Measurements from ENCODE around the gene PRKCG.

The PRKCG gene

DNA sequence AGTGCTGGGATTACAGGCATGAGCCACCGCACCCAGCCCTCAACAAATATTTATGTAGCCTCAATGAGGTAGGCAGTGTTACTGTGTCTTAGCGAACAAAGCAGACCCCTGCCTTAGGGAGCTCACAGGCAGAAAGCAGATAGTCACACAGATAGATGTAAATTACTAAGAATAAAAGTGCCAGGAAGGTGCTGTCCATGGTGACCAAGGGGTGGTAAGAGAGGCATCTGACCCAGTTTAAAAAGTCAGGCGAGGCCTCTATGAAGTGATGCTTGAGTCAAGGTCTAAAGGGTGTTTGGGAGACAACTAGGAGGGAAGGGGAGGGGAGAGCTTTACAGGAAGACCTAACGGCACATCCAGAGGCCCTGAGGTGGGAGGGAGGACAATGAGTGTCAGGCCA is 14.7 kb downstream of the PRKCG start:
- peak in 1 of 10 donors; percentile 14 for DNase-seq
- intact Hi-C loops (cut with DNase I): no loop called here

GRCh38 chr19:53897459-53897858 is 15.5 kb downstream of the PRKCG start:
- intact Hi-C loops (cut with DNase I): no loop called here
- DNase-seq: no peak

DNA sequence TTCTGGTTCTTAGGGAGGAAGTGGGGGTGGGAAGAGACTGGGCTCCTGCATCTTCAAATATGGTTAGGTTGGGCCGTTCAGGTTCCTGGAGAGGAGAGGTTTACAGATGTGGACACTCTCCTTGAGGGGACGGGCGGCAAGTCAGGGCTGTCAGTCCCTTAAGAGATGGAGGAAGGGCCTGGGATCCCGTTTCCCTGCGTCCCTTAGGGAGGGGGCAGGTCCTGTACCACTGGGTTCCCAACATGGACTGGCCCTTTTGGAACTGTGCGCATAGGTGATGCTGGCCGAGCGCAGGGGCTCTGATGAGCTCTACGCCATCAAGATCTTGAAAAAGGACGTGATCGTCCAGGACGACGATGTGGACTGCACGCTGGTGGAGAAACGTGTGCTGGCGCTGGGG is 16.2 kb downstream of the PRKCG start:
- intact Hi-C loops (cut with DNase I): no loop called here
- DNase-seq: peak in 1 of 10 donors; percentile 62

DNA sequence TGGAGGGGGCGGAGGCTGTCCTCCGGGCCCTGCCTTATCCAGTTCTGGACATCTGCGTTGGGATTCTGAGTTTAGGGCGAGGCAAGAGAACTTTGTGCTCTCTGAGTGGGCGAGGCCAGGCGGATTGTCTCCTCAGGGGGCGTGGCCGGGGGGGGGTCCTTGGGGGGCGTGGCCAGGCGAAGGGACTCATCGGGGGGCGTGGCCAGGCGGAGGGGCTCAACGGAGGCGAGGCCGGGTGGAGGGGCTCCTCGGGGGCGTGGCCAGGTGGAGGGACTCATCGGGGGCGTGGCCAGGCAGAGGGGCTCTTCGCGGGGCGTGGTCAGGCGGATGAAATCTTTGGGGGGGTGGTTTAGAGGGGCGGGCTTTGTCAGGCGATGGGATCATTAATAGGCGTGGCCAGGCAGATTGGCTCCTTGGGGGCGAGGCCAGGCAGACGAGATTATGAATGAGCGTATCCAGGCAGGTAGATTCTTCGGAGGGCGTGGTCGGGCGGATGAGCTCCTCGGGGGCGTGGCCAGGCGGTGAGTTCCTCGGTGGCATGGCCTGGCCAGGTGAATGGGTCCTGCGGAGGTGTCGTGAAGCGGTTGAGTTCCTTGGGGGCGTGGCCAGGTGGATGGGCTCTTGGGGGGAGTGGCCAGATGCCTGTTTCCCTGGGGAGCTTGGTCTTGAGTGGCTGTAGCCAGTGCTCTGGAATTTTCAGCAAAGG is 16.8 kb downstream of the PRKCG start:
- DNase-seq: peak in 2 of 10 donors; percentile 59 to 81
- intact Hi-C loops (cut with DNase I): no loop called here

GRCh38 chr19:53900191-53900860 is 18.3 kb downstream of the PRKCG start:
- intact Hi-C loops (cut with DNase I): no loop called here
- DNase-seq: peak in 2 of 10 donors; percentile 67 to 70

DNA sequence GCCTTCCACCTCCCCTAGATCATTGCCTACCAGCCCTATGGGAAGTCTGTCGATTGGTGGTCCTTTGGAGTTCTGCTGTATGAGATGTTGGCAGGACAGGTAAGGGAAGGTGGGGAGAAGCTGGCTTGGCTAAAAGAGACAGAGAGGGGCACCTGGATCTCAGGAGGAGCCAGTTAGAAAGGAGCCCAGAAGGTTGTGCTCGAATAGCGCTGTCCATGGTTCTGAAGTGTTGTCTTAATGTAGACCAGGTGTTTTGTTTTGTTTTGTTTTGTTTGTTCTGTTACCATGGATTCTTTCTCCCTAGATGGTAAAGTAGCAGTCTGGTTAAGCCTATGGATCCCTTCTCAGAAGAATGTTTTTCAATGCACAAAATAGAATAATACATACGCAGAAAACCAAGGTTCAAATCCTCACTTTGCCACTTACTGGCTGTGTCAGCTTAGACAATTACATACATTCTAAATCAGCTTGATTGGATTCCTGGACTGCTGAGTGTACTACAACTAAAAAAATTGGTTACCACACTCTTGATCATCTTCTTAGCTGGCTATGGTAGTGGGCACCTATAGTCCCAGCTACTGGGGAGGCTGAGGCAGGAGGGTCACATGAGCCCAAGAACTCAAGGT is 21.2 kb downstream of the PRKCG start:
- DNase-seq: peak in 2 of 10 donors; percentile 14 to 16
- intact Hi-C loops (cut with DNase I): no loop called here

GRCh38 chr19:53904909-53905308 is 22.9 kb downstream of the PRKCG start:
- peak in 1 of 10 donors; percentile 11 for DNase-seq
- intact Hi-C loops (cut with DNase I): no loop called here

GRCh38 chr19:53905787-53906186 is 23.8 kb downstream of the PRKCG start:
- DNase-seq: no peak
- intact Hi-C loops (cut with DNase I): loop anchor here (1.0 kb wide), 1 partner anchor 119 kb away; no protein-coding TSS in a partner anchor

- peak; percentile 60 to 95 (median 79) for DNase-seq
- intact Hi-C loops (cut with DNase I): loop anchor here (1.0 kb wide), 1 partner anchor 118 kb away; no protein-coding TSS in a partner anchor
Observed at GRCh38 chr19:53906211-53907192, 24.5 kb downstream of the PRKCG start.

DNA sequence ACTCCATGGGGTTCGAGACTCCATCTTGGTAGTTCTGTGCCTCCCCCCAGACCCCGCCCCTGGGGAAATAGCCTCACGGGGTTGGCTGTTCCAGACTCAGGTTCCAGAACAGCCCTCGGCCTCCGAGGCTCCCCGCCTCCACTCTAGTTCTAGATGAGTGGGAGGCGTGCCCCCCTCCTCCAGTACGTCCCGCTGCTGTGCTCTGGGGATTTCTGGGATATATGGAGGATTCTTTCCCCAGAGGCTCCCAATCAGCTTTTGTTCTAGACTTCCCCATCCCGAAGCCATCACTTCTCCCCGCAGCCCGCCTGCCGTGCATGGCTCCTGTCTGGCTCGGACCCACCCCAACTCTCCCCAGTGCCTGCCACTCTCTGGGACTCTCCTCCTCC is 25.2 kb downstream of the PRKCG start:
- intact Hi-C loops (cut with DNase I): no loop called here
- DNase-seq: peak in 4 of 10 donors; percentile 23 to 87 (median 82)

GRCh38 chr19:53907690-53908089 is 25.7 kb downstream of the PRKCG start:
- intact Hi-C loops (cut with DNase I): loop anchor here (1.0 kb wide), 1 partner anchor 70 kb away; no protein-coding TSS in a partner anchor
- peak in 2 of 10 donors; percentile 6 to 83 for DNase-seq

DNA sequence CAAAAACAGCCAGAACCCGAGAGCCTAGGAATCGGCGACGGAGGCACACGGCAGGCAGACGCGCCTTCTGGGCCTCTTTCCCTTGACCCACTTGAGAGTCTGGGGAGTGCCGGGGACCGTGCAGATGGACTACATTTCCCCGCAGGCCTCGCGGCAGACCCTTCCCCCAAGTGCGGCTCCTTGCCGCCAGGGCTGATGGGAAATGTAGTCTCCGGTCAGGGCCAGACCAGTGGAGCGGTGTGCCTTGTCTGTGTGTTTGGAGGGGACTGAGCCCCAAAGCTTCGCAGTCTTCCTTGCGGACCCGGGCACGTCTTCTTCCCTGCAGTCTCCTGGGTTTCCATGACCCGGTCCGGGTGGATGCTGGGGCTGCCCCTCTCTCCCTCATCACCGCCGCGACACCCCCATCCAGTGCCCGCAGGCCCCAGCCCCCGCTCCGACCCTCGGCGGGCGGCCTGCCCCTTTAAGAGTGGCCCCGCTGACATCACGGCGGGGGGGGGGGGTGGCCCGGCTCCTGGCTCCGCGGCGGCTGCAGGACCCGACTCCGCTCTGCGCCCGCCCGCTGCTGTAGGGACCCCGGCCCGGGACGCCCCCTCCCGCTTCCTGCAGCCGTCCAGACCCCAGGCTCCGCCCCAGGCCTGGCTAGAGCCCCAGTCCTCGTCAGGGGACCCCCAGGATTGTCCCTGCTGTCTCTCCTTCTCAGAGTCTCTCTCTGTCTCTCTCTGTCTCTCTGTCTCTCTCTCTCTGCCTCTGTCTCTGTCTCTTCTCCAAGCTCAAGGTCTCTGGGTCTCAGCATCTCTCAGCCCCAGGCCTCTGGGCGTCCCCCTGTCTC is 26.3 kb downstream of the PRKCG start:
- intact Hi-C loops (cut with DNase I): loop anchor here (1.0 kb wide), 1 partner anchor 69 kb away; no protein-coding TSS in a partner anchor
- peak; percentile 80 to 99 (median 92) for DNase-seq

- intact Hi-C loops (cut with DNase I): loop anchor here (1.0 kb wide), 1 partner anchor 68 kb away; no protein-coding TSS in a partner anchor
- peak; percentile 37 to 91 (median 64) for DNase-seq
Observed at GRCh38 chr19:53908935-53909415, 27.0 kb downstream of the PRKCG start, which contains the start of gene CACNG7. Gene CACNG7 (plus strand): TSS chr19:53909278. CDS start chr19:53912832, 3,554 bp downstream.

- DNase-seq: peak in 3 of 10 donors; percentile 8 to 75 (median 69)
- intact Hi-C loops (cut with DNase I): no loop called here
Observed at GRCh38 chr19:53909471-53910169, 27.6 kb downstream of the PRKCG start.

DNA sequence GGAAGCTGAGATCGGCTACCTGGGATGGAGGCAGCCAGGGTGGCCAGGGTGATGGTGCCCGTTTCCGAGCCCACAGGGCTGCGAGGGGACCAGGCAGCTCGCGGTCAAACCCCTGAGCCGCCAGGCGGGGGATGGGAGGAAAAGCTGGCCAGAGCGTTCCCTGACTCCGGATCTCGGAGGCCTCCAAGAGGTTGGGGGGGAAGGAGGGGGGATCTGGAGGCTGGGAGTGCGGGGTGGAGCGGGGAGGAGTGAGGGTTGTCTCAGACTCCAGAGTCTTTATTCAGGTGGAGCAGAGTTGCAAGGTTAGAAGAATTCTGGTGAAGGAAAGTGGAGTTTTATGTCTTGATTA is 28.1 kb downstream of the PRKCG start:
- peak in 2 of 10 donors; percentile 55 to 80 for DNase-seq
- intact Hi-C loops (cut with DNase I): no loop called here

GRCh38 chr19:53912653-53913052 is 30.7 kb downstream of the PRKCG start:
- peak in 2 of 10 donors; percentile 73 to 88 for DNase-seq
- intact Hi-C loops (cut with DNase I): no loop called here

DNA sequence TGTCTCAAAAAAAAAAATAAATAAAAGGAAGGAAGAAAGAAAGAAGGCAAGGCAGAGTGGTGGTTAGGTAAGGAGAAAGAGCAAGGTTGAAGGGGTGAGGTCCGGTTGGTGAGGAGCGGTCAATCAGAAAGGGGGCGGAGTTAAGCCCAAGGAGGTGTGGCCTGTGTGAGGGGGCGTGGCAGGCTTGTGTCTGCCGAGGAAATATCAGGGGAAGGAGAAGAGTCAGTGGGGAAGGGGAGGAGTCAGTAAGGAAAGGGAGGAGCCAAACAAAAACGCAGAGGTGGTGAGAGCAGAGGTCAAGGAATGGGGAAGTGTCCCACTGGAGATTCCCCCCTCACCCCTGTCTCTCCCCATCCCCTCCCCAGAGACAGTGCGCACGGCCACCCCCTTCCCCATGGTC is 33.0 kb downstream of the PRKCG start:
- intact Hi-C loops (cut with DNase I): no loop called here
- DNase-seq: peak in 2 of 10 donors; percentile 21 to 27

GRCh38 chr19:53916004-53916403 is 34.0 kb downstream of the PRKCG start:
- intact Hi-C loops (cut with DNase I): no loop called here
- DNase-seq: no peak
